Measurements from ENCODE around the gene XPOT. TPM values are rescaled to one million over a fixed set of nuclear protein-coding genes. Genes with fewer than 3 reads are reported as not detected.

XPOT gene
- total RNA-seq, 1 donor from 2014 or later, result 68.6 TPM

GRCh38 chr12:64428956-64429355 is 24.8 kb downstream of the XPOT start:
- Histone ChIP-seq H3K4me3 (no peak overlapping the region), H3K4me1 (no peaks in the 10 kb centered on the region), H3K9me3 (no peaks in the 10 kb centered on the region), H3K36me3 (peaks cover 100% of the 10 kb centered on the region), H3K27ac (no peak overlapping the region), H3K27me3 (ENCODE audit: low read depth) (no peaks in the 10 kb centered on the region)
- TF ChIP-seq, protein P1, sequence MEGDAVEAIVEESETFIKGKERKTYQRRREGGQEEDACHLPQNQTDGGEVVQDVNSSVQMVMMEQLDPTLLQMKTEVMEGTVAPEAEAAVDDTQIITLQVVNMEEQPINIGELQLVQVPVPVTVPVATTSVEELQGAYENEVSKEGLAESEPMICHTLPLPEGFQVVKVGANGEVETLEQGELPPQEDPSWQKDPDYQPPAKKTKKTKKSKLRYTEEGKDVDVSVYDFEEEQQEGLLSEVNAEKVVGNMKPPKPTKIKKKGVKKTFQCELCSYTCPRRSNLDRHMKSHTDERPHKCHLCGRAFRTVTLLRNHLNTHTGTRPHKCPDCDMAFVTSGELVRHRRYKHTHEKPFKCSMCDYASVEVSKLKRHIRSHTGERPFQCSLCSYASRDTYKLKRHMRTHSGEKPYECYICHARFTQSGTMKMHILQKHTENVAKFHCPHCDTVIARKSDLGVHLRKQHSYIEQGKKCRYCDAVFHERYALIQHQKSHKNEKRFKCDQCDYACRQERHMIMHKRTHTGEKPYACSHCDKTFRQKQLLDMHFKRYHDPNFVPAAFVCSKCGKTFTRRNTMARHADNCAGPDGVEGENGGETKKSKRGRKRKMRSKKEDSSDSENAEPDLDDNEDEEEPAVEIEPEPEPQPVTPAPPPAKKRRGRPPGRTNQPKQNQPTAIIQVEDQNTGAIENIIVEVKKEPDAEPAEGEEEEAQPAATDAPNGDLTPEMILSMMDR (IDR thresholded peaks at IDR 0.05), result no peak
- intact Hi-C loops (cut with DNase I), result no loop called here
- DNase-seq (no peak), ATAC-seq (no peak)

- H3K36me3 ChIP-seq, result peaks cover 100% of the 10 kb centered on the region
- TF ChIP-seq, protein P1 (IDR thresholded peaks at IDR 0.05), result no peak
These were observed 26.7 kb downstream of the XPOT start for GRCh38 chr12:64430886-64431285.

DNA sequence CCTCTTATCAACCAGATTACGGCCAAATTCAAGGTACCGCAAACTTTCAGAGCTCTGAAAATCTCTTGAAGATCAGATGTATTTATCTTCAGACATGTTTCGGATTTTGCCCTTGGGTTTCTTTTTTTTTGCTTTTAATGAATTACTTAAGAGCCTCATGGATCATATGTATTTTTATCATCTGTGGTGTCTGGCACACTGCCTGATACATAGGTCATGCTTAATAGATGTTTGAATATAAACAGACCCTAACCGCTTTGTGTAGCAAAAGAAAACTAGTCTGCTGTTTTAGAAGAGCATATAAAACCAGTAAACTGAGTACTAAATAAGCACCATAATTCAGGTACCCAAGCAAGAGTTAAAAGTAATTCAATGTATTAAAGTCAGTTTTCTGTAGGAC is 27.6 kb downstream of the XPOT start:
- TF ChIP-seq, protein P1 (IDR thresholded peaks at IDR 0.05), result no peak
- ATAC-seq (no peak), DNase-seq (no peak)
- Histone ChIP-seq H3K27ac (no peak overlapping the region), H3K4me1 (no peaks in the 10 kb centered on the region), H3K36me3 (peaks cover 100% of the 10 kb centered on the region), H3K27me3 (ENCODE audit: low read depth) (no peaks in the 10 kb centered on the region), H3K4me3 (no peak overlapping the region), H3K9me3 (no peaks in the 10 kb centered on the region)
- intact Hi-C loops (cut with DNase I), result no loop called here

More at GRCh38 chr12:64430886-64431285, 26.7 kb downstream of the XPOT start:
- no peak for ATAC-seq
- no peaks in the 10 kb centered on the region for H3K4me1 ChIP-seq
- no peak overlapping the region for H3K27ac ChIP-seq
- H3K4me3 ChIP-seq, result no peak overlapping the region
- intact Hi-C loops (cut with DNase I), result no loop called here
- DNase-seq, result no peak
- H3K27me3 ChIP-seq (ENCODE audit: low read depth), result no peaks in the 10 kb centered on the region
- no peaks in the 10 kb centered on the region for H3K9me3 ChIP-seq

DNA sequence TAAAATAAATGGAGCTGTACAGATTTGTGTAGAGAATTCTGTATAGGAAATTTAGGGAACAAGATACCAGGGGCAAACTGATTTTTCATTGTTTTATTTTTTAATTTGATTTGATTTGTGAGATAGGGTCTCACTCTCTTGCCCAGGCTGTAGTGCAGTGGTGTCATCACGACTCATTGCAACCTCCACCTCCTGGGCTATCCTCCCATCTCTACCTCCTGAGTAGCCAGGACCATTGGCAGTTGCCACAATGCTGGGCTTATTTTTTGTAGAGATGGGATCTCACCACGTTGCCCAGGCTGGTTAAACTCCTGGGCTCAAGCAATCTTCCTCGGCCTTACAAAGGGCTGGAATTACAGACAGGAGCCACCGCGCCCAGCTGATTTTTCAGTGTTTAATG is 29.7 kb downstream of the XPOT start:
- Histone ChIP-seq H3K4me1 (no peaks in the 10 kb centered on the region), H3K9me3 (no peaks in the 10 kb centered on the region), H3K27me3 (ENCODE audit: low read depth) (no peaks in the 10 kb centered on the region), H3K27ac (no peak overlapping the region), H3K36me3 (peaks cover 100% of the 10 kb centered on the region), H3K4me3 (no peak overlapping the region)
- DNase-seq, result no peak
- intact Hi-C loops (cut with DNase I), result no loop called here
- no peak for ATAC-seq
- TF ChIP-seq, protein P1 (IDR thresholded peaks at IDR 0.05), result no peak

GRCh38 chr12:64440100-64440499 is 35.9 kb downstream of the XPOT start:
- H3K4me3 ChIP-seq, result no peak overlapping the region
- H3K27me3 ChIP-seq (ENCODE audit: low read depth), result no peaks in the 10 kb centered on the region
- H3K36me3 ChIP-seq, result peaks cover 82% of the 10 kb centered on the region
- DNase-seq, result no peak
- intact Hi-C loops (cut with DNase I), result no loop called here
- no peaks in the 10 kb centered on the region for H3K9me3 ChIP-seq
- H3K4me1 ChIP-seq, result no peaks in the 10 kb centered on the region
- no peak overlapping the region for H3K27ac ChIP-seq
- no peak for ATAC-seq
- TF ChIP-seq, protein P1 (IDR thresholded peaks at IDR 0.05), result no peak

- TF ChIP-seq, protein P1 (IDR thresholded peaks at IDR 0.05), result no peak
- Histone ChIP-seq H3K4me3 (no peak overlapping the region), H3K27ac (no peak overlapping the region), H3K4me1 (no peaks in the 10 kb centered on the region), H3K36me3 (peaks cover 69% of the 10 kb centered on the region), H3K9me3 (no peaks in the 10 kb centered on the region), H3K27me3 (ENCODE audit: low read depth) (no peaks in the 10 kb centered on the region)
- intact Hi-C loops (cut with DNase I), result no loop called here
- ATAC-seq, result no peak
- DNase-seq, result no peak
These were observed 41.3 kb downstream of the XPOT start for GRCh38 chr12:64445490-64445889.

Data from lower lobe of right lung (tissue), 2 donors.